Activated naive CD4-positive, alpha-beta T cell treated with anti-CD3 and anti-CD28 coated beads, Interleukin-2, amount 50 U/mL, for 72 hours (primary cell): ENCODE measurements around the gene SPP1. TPM values are rescaled to one million over a fixed set of nuclear protein-coding genes. Genes with fewer than 3 reads are reported as not detected.
"Not testable (repeated sequence)": the region's sequence is repeated elsewhere in the genome, so short reads cannot be mapped to it uniquely, and the experiment has no call there.

Experiments used
- ATAC-seq, 2 donors: fragments of 150-1000 bp; cut with Tn5 transposase; 2 replicates each; pipeline ENCODE4 v1.10.0; 2021; ENCODE audit warnings: mild to moderate bottlenecking in 2 of 2, moderate library complexity in 2 of 2
- DNase-seq, 2 donors: peaks; one replicate each; pipeline ENCODE4 v3.0.0; 2021 to 2022; ENCODE audit warnings: low spot score in 2 of 2
- H3K27ac Mint-ChIP-seq, 2 donors: one replicate each; pipeline ENCODE4 v1.8.0; 2022; ENCODE audit warnings: mild to moderate bottlenecking in 2 of 2, mixed read lengths in 2 of 2
- H3K36me3 Mint-ChIP-seq, 2 donors: one replicate each; pipeline ENCODE4 v1.8.0; 2022; ENCODE audit warnings: mixed read lengths in 2 of 2
- H3K9me3 Mint-ChIP-seq, 2 donors: one replicate each; pipeline ENCODE4 v1.8.0; 2022; ENCODE audit warnings: mixed read lengths in 2 of 2
- total RNA-seq, 2 donors: library from RNA; stranded (reverse); gene quantifications; one replicate each; pipeline ENCODE4 v1.2.3, GENCODE V29; 2022

SPP1 gene
- total RNA-seq, 2 donors from 2014 or later: not detected

DNA sequence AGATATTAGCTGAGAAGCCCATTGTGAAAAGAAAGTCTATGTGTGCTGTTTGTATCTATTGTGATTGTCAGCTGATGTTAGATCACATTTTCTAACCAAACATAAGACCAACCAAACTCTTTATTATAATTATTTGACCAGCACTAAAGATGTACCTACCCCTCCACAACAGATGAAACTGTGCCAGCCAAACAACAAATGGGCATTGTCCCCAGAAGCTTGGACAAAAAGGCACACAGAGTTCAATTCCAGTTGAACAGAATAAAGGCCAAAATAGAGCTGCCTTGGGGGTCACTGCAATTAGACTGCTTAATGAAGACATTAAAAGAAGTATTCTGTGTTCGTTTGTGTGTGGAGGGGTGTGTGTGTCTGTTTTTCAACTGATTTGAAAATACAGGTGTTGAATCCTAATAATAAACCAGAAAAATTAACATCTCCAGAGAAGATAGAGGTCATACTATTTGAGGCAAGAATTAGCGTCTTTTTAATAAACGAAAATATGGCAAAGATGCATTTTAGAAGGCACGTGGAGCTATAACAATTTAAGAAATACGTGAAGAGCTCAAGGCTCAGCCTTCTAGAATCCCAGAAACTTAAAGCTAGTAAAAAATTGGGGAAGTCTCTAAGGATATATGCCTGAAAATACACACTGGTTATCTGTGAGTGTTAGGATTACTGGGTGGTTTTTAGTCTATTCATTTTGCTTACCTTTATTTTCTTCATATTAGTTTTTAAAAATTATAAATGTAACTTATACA is 2.2 kb downstream of the SPP1 start:
- H3K9me3 Mint-ChIP-seq: no peaks in the 10 kb centered on the region
- ATAC-seq (no peak), DNase-seq (no peak)
- H3K27ac Mint-ChIP-seq: no peak overlapping the region
- H3K36me3 Mint-ChIP-seq: no peaks in the 10 kb centered on the region

DNA sequence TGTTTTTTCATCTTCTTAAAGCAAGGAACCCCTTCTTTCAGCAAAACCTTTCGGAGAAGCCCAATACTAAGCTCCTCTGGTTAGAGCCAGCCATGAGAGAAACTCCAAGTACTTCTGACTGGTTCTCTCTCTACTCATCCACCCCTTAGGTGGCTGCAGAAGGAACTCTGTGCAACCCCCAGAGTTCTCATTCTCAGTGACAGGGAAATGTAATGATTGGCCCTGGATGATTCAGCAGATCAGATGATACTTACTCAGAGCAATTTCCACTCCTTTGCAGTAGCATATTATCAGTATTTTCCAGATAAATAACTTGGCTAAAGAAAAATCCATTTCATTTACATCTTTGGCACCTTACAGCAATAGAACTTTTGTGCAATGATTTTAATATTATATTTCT is 3.2 kb downstream of the SPP1 start:
- H3K9me3 Mint-ChIP-seq: no peaks in the 10 kb centered on the region
- H3K27ac Mint-ChIP-seq: no peak overlapping the region
- DNase-seq: no peak
- no peaks in the 10 kb centered on the region for H3K36me3 Mint-ChIP-seq
- no peak for ATAC-seq

DNA sequence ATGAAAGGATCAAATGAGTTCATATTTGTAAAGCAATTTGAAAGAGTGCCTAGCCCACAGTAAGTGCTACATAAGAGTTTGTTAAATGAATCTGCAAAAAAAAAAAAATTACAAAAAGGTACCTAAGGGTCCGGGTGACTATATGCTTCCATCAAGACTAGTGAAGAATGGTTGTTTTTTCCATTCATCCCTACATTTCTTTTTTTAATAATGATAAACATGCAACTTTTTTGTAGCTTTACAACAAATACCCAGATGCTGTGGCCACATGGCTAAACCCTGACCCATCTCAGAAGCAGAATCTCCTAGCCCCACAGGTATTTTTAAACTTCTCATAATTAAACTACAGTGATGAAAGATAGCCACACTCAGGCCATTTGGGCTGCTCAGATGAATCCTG is 4.3 kb downstream of the SPP1 start:
- Mint-ChIP-seq H3K9me3 (no peaks in the 10 kb centered on the region), H3K27ac (no peak overlapping the region), H3K36me3 (no peaks in the 10 kb centered on the region)
- DNase-seq (no peak), ATAC-seq (no peak)

DNA sequence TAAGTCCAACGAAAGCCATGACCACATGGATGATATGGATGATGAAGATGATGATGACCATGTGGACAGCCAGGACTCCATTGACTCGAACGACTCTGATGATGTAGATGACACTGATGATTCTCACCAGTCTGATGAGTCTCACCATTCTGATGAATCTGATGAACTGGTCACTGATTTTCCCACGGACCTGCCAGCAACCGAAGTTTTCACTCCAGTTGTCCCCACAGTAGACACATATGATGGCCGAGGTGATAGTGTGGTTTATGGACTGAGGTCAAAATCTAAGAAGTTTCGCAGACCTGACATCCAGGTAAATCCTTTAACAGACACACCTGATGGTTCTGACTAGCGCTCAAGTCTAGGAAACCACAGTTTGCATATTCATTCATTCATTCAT is 6.0 kb downstream of the SPP1 start:
- Mint-ChIP-seq H3K27ac (no peak overlapping the region), H3K9me3 (no peaks in the 10 kb centered on the region), H3K36me3 (no peaks in the 10 kb centered on the region)
- no peak for DNase-seq
- ATAC-seq: no peak

DNA sequence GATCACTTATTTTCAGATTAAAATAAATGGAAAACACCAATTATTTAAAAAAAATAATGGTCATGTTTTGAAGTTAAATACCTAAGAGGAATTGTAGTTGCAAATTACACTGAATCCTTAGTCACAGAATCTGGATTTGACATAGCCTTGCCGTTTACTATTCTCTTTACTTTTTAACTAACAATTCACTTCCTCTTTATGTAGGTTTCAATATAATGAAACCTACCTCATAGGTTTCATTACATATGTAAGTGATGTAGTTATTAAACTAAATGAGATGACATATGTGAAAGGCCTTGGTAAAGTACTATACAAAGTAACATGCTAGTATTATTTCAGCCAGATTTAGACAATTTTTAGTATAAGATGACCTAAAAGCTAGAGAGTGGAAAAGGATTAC is 6.5 kb downstream of the SPP1 start:
- Mint-ChIP-seq H3K9me3 (no peaks in the 10 kb centered on the region), H3K27ac (no peak overlapping the region), H3K36me3 (no peaks in the 10 kb centered on the region)
- ATAC-seq (no peak), DNase-seq (no peak)

DNA sequence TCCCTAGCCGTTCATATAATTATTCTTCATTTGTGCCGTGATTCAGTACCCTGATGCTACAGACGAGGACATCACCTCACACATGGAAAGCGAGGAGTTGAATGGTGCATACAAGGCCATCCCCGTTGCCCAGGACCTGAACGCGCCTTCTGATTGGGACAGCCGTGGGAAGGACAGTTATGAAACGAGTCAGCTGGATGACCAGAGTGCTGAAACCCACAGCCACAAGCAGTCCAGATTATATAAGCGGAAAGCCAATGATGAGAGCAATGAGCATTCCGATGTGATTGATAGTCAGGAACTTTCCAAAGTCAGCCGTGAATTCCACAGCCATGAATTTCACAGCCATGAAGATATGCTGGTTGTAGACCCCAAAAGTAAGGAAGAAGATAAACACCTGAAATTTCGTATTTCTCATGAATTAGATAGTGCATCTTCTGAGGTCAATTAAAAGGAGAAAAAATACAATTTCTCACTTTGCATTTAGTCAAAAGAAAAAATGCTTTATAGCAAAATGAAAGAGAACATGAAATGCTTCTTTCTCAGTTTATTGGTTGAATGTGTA is 7.0 kb downstream of the SPP1 start:
- ATAC-seq (no peak), DNase-seq (no peak)
- H3K9me3 Mint-ChIP-seq: no peaks in the 10 kb centered on the region

DNA sequence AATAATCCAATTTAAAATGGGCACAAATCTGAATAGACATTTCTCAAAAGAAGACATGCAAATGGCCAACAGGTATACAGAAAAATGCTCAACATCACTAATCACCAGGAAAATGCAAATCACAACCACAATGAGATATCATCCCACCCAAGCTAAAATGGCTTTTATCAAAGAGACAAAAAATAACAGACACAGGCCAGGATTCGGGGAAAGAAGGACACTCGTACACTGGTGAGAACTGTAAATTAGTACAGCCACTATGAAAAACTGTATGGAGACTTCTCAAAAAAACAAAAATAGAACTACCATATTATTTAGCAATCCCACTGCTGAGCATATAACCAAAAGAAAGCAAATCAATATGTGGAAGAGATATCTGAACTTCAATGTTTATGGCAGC is 8.5 kb downstream of the SPP1 start:
- DNase-seq (no peak), ATAC-seq (no peak)
- Mint-ChIP-seq H3K36me3 (no peaks in the 10 kb centered on the region), H3K27ac (no peak overlapping the region), H3K9me3 (no peaks in the 10 kb centered on the region)

More for the DNA sequence above, 7.0 kb downstream of the SPP1 start:
- Mint-ChIP-seq H3K36me3 (no peaks in the 10 kb centered on the region), H3K27ac (no peak overlapping the region)

DNA sequence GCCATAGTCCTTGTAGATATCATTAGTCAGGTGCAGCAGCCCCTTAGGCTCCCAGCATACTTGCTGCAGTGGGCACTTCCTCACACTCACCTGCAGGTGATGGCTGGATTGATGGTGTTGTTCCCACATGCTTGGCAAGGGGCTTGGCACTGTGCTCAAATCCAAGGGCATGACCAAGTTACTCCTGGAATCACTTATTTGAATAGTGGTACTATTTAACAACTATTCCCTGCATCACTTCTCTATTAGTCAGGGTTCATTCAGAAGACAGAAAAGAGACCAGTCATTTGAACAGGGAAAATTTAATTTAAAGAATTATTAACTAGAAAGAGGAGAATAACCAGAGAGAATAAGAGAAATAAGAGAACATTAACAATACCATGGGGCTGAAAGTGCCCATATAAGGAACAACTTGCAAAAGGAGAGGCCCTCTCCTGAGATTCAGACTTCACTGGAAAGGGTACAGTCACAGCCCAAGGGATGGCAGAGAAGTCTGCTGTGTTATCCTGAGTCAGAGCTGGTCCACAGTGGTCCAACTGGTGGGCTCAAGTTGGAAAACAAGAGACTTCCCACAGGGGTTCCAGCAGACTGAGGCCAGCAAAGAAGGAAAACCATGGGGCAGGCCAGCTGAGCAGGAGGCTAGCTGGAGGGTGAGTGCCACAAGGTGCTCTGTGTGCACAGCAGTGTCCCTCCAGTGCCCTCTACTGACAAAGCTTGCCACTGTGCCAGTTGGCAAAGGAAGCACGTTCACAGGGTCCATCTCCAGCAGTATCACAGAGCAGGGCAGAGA is 9.8 kb downstream of the SPP1 start:
- DNase-seq: peak in 1 of 2 donors; percentile 17
- H3K9me3 Mint-ChIP-seq: no peaks in the 10 kb centered on the region
- no peak overlapping the region for H3K27ac Mint-ChIP-seq
- peak; percentile 84 to 85 for ATAC-seq
- no peaks in the 10 kb centered on the region for H3K36me3 Mint-ChIP-seq

DNA sequence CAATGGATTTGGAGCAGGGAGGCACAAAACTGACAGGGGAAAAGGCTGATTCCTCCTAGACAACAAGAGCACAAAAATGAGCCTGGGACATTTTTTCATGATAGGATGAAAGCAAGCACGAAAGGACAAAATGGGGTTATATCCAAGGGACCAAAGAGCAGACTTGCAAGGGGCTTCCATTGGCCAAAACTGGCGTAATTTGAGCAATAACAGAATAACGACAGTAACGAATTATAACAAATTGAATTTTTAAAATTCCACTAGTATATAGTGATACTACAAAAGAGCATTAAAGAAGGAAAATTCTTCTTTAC is 10.3 kb downstream of the SPP1 start:
- H3K27ac Mint-ChIP-seq: no peak overlapping the region
- ATAC-seq (no peak), DNase-seq (no peak)
- H3K9me3 Mint-ChIP-seq: no peaks in the 10 kb centered on the region
- H3K36me3 Mint-ChIP-seq: no peaks in the 10 kb centered on the region

DNA sequence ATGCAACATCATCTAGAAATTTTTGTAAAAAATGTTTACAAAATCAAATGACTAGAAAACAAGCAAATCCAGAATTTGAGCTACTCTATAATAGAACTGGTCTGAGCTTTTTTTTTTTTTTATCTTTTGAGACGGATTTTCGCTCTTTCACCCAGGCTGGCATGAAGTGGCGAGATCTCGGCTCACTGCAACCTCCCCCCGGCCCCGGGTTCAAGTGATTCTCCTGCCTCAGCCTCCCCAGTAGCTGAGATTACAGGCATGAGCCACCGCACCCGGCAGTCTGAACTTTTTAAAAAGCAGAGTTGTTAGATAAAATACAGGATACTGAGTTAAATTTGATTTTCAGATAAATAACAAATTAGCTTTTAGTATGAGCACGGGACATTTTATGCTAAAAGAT is 11.0 kb downstream of the SPP1 start:
- no peak for DNase-seq
- Mint-ChIP-seq H3K9me3 (no peaks in the 10 kb centered on the region), H3K27ac (no peak overlapping the region), H3K36me3 (no peaks in the 10 kb centered on the region)
- ATAC-seq: no peak

DNA sequence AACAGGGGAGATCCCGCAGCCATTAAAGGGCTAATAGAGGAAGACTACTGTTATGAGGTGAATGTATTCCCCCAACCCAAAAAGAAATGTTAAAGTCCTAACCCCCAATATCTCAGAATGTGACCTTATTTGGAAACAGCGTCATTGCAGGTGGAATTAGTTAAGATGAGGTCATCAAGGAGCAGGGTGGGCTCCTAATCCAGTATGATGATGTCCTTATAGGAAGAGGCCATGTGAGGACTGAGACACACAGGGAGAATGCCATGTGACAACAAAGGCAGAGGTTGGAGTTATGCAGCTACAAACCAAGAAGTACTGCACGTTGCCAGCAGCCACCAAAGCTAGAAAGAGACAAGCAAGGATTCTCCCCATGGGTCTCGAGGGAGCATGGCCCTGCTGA is 14.3 kb downstream of the SPP1 start:
- no peaks in the 10 kb centered on the region for H3K36me3 Mint-ChIP-seq
- H3K27ac Mint-ChIP-seq: no peak overlapping the region
- DNase-seq (no peak), ATAC-seq (no peak)
- H3K9me3 Mint-ChIP-seq: no peaks in the 10 kb centered on the region

DNA sequence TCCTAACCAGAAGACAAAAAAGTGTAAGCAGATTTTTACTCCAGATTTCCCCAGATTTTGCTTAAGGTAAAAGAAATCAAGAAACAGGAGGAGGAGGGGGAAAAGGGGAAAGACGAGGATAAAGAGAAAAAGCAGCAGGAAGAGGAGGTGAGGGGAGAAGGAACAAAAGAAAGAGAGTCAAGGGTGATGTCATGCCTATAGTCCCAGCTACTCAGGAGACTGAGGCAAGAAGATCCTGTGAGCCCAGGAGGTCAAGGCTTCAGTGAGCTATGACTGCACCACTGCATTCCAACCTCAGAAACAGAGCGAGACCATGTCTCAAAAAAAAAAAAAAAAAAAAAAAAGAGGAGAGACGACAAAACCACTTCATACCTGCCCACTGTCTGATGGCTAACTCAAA is 19.9 kb downstream of the SPP1 start:
- ATAC-seq: no peak
- no peak for DNase-seq
- peaks cover 0 to 3% of the 10 kb centered on the region in 2 donors for H3K9me3 Mint-ChIP-seq
- no peaks in the 10 kb centered on the region for H3K36me3 Mint-ChIP-seq
- no peak overlapping the region for H3K27ac Mint-ChIP-seq

DNA sequence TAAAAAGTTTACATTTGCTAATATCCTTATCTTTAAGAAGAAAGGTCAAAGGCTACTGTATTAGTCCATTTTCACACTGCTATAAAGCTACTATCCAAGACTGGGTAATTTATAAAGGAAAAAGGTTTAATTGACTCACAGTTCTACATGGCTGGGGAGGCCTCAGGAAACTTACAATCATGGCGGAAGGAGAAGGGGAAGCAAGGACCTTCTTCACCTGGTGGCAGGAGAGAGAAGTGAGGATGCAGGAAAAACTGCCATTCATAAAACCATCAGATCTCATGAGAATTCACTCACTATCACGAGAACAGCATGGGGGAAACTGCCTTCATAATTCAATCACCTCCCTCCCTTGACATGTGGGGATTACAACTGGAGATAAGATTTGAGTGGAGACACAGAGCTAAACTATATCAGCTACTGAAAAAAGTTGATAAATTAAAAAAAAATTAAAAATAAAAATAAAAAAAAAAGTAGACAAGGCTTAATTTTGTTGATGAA is 23.7 kb downstream of the SPP1 start:
- H3K36me3 Mint-ChIP-seq, H3K9me3 Mint-ChIP-seq, DNase-seq, H3K27ac Mint-ChIP-seq, ATAC-seq: not testable (repeated sequence)

DNA sequence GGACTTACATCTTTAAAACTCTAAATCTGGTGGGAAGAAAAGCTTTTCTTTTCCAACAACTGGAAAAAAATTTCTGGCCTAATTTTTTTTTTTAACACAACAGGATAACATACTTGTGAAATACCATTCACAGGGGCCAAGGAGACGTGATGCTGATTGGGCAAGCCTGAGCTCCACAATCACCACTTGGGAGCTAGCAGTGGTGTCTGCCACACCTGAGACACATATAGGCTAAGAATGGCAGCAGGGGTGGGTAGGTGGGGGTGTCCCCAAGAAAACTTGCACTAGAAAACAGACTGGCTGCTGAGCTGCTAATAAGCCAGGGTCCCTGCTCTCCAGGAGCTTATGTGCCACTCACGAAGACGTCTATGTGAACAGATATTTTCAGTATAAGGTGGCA is 26.4 kb downstream of the SPP1 start:
- Mint-ChIP-seq H3K36me3 (peaks cover 0 to 7% of the 10 kb centered on the region in 2 donors), H3K9me3 (peaks cover 0 to 5% of the 10 kb centered on the region in 2 donors), H3K27ac (no peak overlapping the region)
- DNase-seq: no peak
- ATAC-seq: no peak

DNA sequence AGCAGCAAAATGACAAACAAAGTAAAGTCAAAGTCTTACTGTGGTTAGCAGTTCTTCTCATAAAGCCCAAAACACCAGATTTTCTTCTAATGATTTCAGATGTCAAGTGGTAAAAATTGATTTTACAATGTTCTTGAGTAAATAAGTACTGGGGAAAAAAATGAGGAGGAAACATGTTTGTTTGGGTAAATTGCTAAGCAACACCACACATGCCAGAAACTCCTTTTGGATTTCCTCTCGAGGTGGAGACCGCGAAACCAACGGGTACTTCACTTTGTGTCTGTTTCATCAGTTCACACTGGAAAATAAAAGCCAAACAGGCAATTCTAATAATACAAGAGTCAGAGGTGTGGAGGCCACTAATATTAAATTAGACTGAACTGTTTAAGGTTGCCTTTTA is 27.3 kb downstream of the SPP1 start:
- ATAC-seq (no peak), DNase-seq (no peak)
- Mint-ChIP-seq H3K9me3 (peaks cover 0 to 5% of the 10 kb centered on the region in 2 donors), H3K36me3 (peaks cover 0 to 10% of the 10 kb centered on the region in 2 donors), H3K27ac (no peak overlapping the region)

DNA sequence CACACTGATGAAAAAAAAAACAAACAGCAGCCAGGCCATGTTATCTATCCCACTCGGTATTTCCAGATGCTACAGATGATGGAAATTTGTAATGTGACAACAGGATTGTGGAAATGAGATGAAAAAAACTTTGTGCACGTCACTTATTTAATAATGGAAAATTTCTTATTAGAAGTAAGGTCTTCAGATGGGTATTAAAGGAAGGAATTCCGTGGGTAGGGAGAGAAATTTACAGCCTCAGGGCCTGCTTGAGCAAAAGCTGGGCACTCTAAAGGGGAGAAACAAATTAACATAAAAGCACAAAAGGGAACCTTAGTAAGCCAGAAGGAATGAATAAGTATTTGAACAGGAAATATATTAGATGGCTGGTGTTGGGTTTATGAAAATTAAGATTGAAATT is 27.7 kb downstream of the SPP1 start:
- Mint-ChIP-seq H3K9me3 (peaks cover 0 to 5% of the 10 kb centered on the region in 2 donors), H3K36me3 (peaks cover under 1 to 10% of the 10 kb centered on the region in 2 donors), H3K27ac (no peak overlapping the region)
- DNase-seq (no peak), ATAC-seq (no peak)

DNA sequence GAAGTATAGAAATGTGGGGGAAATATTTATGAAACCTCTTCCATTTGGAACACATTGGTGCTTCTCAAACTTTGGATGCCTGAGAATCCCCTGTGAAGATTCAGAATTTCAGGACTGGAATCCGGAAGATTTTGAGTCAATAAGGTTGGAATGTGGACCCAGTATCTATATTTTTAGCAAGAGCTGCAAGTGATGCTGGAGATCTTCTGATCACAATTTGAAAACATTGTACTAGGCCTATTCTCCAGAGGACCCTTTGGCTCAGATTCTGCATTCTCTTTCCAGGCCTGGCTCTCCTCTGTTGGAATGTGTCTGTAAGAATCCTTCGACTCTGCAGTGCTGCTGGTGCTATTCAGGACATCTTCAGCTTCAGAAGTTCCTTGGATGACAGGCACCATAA is 29.6 kb downstream of the SPP1 start:
- ATAC-seq: no peak
- Mint-ChIP-seq H3K27ac (no peak overlapping the region), H3K36me3 (peaks cover 5 to 15% of the 10 kb centered on the region in 2 donors), H3K9me3 (peaks cover 0 to 5% of the 10 kb centered on the region in 2 donors)
- DNase-seq: no peak
